HG03139 (cell line): Measurements from ENCODE around the gene PBX1.

ENCODE experiments used
- ATAC-seq: cut with Tn5 transposase; IDR thresholded peaks from one replicate; pipeline ENCODE4 v1.9.1; 2021; ENCODE audit not compliant: unreplicated experiment

The PBX1 gene

DNA sequence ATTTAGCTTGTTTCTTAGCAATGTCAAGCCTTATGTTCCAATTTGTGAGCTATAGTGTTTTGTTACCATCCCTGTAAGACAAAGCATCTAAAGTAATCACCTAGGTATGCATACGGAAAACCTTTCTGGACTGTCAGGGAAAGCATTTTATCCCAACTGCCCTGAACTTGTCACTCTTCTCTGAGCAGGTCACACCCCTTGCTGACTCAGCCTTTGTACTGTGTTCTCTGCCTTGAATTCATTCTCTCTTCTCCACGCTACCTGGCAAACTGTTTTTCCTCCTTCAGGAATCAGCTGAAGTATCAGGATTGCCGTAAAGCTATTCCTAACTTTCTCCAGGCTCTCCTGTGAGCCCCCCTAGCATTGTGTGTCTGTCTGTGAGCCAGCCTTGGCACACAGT, 54.2 kb downstream of the PBX1 start:
- ATAC-seq, result no peak

DNA sequence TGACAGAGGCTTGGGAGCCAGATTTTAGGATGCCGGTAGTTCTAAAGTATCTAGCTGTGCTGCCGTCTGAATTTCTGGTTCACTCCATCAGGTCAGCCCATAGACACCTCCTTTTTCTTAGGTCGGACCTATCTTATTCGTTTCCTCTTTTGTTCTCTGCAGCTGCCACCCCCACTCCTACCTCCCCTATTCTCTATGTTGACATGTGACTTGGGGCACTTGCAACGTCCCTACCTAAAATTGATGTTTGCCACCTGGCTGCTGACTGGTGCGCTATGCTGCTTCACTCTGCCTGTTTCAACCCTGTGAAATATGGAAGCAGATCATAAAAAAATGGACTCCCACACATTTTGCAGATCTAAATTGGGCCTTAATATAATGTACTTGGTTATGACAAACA, 55.3 kb downstream of the PBX1 start:
- no peak for ATAC-seq

DNA sequence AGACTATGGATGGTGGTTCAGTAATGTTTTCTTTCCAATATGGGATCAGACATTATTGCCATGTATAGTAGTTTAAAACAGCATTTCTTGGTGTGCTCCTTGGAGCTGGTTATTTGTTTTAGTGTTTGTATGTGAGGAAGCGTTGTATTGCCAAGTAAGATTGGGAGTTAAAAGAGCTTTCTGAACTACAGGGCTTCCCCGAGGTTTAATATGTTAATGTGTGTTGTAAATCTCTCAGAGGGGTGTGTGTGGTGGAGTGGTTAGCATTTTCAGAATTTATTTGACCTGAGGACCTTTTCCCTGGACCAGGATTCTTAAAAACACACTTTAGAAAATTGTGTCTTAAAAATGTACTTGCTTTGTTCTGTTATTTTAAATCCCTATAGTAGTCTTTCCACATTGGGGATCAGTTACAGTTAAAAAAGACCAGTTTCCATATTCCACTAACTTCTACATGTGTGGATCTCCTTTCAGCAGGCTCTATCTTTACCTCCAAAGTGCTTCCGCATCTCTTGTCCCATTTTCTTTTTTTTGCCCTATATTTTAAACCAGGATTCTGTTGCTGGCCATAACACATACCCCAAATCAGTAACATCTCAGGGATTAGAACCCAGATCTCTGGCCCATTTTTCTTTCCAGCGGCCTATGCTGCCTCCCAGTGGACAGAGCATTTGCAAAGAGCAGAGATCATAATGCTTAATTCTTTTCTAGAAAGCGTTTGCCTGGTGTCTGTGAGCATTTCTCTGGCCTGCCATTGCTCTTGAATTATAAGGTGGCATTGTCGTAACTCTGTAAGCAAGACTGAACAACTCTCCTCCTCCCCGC, 58.6 kb downstream of the PBX1 start:
- no peak for ATAC-seq

DNA sequence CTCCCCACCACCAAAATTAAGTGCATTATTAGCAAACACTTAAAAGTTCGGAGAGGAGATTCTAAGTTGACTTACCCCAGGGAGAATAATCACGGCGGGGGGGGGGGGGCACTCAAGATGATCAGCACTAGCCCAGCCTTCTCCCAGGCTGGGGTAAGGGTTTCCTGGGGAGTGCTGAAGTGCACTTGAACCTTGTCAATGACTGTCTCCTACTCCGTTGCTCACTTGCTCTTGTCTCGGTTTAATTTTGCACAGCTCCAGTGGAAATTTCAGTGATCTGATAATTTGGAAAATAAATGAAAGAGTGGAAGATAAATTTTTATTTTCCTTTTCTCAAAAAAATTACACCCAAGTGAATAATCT, 59.2 kb downstream of the PBX1 start:
- no peak for ATAC-seq

DNA sequence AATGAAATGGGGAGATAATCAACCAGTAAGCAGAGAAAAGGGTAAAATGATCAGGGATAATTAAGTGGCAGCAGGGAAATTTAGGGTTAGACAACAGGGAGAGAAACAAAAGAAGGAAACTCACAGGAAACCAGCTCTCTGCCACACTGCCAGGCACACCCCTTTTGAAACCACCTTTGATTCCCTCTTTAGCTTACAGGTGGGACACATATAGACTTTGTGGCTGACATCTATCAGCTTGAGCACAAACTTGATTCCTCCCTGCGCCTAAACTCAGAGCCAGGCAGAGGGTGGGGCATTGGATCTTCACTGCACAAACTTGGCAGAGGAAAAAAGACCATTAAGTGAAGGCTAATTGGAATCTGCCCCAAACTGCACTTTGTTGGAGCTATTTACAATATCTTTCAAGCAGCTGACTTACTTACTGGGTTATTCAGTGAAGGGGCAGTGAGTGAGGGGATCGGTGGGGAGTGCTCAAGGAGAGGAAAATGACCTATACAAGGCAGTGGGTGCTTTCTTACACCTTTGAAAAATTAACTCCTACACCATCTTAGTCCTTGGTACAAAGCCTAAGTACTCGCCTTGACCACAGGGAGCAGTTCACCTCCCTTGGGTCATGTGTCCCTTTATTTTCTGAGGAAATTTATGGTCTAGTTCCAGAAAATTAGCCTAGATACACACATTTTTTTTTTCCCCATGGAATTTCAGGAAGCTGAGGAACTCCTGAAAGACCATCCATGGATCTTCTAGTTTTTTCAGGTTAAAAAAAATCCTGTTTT, 60.2 kb downstream of the PBX1 start:
- no peak for ATAC-seq

DNA sequence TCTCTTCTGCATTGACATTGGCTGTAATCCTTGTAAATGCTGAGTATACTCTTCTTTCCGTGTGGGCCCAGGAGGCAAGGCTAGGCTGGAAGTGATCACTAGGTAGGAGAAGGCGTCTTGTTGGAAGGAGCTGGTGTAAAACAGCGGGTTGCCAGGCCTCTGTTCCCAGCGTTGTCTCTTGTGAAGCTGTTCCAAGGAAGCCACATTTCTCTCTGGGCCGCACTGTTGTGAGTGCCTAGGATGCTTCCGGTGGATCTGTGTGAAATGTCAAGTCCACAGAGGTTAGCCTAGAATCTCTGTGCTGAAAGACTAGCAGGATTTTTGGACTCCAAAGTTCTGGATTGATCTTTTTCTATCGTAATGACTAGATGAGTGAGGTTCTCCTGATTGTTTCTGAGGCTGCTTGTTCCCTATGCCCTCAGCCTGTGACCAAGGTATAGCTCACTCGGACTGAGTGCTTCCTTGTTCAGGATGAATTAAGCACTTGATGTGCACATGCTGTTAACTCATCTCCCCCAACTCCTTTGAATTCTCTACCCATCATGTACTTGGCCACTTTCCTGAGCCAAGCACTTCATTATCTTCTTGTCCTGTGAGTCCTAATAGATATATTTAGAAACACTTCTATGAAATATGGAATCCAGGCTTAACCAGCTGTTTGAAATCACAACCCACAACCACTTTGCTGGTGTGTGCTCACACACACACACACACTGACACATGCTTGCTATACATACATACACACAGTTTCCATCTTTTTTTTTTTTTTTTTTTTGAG, 63.3 kb downstream of the PBX1 start:
- ATAC-seq, result no peak

DNA sequence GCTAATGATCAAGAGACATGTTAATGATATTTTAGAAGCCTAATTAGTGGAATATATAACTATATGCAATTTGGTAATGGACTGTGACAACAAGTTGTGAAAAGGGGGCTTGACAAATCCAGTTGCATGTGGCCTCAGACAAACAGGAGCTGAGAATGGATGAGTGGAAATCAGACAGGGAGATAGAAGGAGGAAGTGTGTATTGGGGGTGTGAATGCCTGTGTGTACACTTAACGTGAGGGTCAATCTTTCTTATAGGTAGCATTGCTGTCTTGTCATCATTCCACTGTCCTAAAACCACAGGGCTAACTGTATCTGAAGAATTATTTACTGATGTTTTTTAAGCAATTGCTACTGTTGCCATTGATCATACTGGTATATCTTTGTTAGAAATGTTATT, 64.8 kb downstream of the PBX1 start:
- ATAC-seq, result no peak

DNA sequence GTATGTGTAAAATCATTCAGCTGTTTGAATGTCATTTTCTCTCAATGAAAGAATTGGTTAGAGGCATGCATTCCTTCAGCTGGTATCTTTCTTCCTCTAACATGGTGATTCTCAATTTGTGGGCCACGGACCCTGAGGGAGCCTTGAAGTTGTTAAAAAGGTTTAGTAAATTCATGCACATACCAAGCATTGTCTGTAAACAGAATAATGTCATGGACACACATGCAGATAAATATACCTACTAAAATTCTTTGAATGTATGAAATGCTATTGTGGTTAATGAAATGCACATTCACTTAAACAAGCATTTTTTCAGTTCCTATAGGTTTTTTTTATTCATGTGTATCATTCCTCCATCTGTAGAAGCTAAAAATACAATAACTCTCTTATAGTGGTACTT, 65.4 kb downstream of the PBX1 start:
- no peak for ATAC-seq

DNA sequence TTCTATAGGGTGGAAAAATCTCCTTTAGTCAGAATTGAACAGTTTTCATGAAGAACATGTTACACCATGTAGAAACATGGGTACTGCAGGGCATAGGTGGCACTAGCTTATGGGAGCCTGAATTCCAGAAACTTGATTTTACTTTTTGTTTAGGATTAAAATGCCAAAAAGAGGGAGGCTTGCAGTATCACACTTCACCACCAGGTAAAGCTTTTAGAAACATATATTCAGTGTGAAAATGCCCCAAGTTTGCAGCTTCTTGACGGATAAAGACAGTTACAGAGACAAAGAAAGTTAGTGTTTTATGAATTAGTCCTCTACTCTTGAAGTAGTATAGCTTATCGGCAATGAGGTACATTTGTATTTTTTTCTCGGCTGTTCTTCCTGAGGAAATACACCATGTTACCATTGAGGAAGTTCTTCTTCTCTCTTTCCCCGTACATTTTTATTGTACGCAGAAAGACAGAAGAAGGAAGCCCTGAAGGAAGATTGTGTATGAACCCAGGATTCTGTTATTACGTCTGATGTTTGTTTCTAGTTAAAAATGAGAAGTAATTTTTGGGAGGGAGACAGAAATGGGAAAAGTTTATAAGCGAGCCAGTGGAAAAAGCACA, 66.1 kb downstream of the PBX1 start:
- no peak for ATAC-seq

DNA sequence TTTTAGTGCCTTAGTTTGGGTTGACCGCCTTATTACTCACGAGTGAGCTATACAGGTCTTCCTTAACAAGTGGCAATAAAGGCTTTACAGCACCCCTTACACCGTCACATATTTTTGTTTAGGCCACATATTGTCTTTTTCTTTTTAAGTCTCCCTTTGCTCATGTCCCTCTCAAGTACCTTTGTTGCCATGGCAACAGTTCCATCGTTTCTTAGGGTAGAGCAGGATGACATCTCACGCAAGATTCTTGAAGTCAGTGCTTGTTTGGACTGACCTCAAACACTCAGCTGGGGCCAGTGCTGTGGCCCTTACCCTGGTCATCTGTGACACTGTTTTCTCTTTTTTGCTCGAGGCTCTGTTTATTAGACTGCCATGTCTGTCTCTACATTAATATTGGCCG, 69.8 kb downstream of the PBX1 start:
- no peak for ATAC-seq

DNA sequence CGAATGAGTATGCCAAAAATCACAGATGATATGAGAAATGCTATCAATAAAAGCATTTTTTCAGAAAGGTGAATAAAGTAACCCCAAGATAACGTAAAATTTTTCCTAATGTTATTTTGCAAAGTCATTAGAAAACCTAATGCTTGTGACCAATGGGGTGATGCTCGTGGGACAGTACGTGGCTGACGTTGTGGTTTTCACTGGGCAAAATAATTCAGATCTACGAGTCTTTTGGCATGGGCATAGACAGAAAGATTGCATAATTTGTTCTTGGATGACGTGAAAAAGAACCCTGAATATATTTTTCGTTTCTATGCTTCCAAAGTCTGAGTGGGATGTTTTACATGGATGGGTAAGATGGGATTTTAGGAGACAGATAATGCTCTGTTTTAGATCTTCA, 71.0 kb downstream of the PBX1 start:
- no peak for ATAC-seq

DNA sequence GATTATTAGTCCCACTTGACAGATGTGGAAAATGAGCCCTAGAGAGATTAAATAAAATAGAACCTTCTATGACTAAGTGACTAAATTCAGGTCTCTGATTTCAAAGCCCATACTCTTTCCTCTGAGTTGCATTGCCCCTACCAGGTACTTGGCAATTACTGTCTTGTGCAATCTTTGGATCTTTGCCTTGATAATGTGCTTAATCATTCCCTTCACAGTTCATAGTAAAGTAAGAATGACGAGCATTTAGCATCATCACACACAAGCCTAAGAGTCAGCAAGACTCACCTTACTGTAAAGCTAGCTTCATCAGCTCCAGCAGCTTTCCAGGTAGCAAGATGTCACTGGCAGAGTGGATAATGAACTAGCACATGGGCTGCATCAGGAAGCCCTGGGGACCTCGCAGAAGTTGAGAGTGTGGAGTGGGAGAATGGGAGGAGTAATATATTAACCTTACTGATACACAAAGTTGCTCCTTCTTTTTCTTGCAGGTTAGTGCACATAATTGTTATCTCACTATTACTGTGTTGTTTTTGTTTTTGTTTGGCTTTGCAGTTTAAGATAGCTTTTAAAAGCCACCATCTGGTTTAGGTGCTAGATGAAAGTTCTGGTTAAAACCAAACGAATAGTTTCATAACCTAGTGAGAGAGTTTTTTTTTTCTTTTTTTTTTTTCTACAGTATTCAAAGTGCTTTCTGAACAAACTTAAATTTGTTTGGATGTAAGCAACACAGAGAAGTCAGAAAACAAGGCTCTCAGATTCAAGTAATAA, 71.8 kb downstream of the PBX1 start:
- ATAC-seq, result no peak

DNA sequence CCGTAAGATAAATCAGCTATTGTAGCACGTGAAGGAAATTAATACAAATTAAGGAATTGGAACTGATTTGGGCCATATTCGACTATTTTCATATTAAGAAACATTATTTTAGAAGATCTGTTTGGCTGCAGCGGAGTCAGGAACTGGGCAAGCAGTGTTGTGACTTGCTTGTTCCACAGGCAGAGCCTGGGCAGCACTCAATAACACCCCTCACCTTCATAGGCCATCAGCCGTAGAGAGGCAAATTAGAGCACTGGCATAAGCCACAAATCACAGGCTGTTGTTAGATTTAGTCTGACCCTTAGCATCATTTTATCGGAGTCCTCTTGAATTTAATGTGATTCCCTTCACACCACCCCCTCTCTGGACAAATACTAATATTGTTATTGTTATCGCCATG, 72.8 kb downstream of the PBX1 start:
- no peak for ATAC-seq

DNA sequence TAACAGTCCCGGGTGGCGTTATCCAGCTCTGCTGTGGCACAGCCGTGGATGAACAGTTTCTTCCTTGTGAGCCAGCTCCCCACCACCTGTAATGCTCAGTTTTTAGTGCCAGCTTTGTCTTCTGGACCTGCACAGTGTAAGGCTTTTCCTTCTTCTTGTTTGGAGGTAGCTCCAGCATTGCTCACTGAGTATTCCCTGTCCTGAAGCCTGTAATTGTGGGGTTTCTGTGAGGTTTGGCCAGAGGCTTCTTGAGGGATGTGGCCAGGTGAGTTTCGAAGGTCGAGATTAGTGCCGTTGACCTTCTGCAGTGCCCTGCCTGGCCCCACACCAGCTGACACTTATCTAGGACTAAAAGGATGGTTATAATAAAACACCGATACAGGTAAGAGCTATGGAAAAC, 75.0 kb downstream of the PBX1 start:
- no peak for ATAC-seq

DNA sequence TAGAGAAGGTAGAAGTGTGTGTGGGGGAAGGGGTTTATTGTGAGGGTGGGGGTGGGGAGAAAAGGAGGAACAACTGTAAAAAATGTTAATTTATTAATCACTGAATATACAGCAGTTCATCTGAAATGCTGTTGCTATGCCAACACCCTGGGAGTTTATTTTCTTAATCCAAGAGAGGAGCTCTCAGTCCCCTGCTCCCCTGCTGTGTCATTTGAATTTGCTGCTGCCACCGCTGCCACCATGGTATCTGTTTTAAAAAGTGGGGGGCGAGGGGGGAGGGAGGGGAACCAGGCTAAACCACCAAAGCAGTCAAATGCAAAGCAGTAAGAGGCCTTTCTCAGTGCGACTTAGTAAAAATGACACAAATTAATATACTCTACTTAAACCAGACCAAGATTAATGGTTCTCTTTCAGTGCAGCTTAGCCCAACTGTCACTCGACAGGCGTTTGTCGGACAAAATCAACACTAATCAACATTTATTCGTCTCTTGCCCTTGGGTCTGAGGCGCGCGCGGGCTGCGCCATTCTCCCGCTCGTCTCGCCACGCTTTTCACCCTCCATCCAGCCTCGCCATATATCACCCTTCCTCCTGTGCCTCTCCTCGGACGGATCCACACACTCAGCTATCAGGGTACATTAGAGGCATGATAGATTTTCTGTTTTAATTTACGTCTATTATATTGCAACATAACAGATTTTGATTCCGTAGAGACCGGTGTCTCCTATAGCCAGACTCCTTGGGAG, 76.2 kb downstream of the PBX1 start:
- no peak for ATAC-seq

DNA sequence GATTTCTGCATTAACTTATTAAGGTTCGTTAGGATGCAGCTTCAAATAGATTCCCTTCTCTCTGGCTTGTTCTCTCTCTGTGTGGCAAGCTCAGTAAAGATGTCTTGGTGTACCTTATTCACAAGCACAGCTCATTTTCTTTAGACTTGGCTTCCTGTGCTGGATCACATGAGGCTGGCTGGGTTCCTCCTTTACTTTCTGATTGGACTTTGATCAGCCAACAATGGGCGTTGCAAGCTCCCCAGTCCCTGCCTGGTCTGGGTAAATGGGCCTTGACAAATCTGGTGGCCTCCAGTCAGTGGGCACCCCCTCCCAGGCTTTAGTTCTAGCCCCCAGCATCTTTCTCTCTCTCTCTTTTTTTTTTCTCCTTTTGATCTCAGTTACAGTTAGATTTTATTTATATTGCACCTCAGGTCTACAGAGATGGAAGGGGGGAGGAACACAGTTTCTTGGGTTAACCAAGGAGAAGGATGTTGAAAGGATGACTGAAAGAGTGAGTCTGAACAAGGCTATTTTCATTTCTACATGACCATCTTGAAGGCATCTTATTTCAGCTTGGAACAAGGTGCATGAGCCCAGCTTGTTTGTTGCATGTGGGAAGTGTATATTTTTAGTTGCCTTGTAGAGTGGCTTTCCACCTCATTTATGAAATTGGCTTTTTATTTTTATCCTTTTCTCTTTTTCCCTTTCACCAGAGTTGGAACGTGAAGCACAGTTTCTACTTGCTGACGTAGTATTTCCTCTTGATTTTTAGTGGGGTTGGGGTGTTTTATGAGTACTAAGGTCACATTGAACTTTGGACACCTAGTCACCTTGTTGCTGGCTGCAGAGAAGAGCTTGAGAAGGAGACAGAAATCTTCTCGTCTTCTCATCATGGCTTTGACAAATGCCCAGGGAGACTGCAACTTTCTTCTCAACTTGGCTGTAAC, 77.1 kb downstream of the PBX1 start:
- ATAC-seq, result no peak

DNA sequence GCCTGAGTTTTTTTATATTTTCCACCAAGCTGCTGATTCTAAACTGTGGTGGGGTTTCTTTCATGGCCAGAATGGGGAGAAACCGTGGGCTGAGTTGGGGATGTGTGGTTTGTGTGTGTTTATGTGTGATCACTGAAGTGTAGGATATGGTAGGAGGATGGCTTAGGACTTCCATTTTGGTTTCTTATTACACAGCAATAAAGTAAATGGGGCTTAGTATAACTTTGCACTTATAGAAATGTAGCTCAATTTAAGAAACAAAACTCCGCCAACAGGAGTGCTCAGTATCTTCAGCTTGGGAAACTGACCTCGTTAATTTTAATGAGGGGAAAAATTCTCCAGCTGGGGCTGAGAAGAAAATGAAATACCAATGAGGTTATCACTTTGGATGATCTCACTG, 77.8 kb downstream of the PBX1 start:
- ATAC-seq, result no peak

DNA sequence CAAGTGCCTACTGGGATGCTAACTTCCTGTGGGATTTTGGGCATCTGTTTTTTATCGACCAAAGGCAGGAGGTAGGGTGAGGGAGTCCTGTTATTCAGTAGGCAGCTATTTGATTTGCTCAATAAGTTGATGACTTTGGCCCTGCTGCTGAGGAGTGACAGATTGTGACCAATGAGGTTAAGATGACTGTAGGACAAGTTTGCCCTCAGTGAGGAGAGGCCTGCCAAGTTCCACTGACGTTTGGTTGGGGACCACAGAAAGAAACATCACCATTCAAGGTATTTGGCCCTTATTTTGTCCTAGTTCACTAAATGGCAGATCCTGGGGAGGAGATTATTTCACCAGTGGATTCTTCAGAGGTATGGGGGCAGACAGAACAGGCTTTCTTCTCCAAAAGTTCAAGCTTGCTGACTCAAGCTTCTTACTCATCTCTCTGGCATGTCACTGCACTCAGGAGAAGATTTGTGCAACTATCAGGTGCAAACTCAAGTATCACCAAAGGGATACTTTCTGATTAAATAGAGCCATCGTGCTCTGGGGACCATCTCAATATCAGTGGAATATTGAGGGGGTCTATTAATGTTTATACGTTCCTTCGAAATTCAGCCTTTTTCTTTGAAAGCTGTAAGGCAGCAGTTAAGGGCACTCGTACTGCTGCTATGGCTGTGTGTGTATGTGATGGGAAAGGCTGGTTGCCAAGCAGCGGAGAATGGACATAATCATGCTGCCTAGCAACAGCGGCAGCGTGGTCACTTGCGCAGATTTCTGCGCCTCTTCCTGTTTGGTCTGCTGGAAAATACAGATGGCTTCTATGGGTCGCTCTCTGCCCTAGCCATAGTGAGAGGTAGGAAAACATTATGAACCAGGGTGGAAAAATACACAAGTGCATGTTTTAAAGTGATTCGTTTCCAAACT, 78.7 kb downstream of the PBX1 start:
- ATAC-seq, result no peak
